Activated effector memory CD4-positive, alpha-beta T cell treated with anti-CD3 and anti-CD28 coated beads, Interleukin-2, amount 50 U/mL, for 16 hours (primary cell): Measurements from ENCODE around the gene CDY1B.
"Not testable (repeated sequence)": the region's sequence is repeated elsewhere in the genome, so short reads cannot be mapped to it uniquely, and the experiment has no call there.

ENCODE experiments used
- DNase-seq: peaks from one replicate; pipeline ENCODE4 v3.0.0-alpha.2; 2020

The CDY1B gene, protein sequence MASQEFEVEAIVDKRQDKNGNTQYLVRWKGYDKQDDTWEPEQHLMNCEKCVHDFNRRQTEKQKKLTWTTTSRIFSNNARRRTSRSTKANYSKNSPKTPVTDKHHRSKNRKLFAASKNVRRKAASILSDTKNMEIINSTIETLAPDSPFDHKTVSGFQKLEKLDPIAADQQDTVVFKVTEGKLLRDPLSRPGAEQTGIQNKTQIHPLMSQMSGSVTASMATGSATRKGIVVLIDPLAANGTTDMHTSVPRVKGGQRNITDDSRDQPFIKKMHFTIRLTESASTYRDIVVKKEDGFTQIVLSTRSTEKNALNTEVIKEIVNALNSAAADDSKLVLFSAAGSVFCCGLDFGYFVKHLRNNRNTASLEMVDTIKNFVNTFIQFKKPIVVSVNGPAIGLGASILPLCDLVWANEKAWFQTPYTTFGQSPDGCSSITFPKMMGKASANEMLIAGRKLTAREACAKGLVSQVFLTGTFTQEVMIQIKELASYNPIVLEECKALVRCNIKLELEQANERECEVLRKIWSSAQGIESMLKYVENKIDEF

GRCh38 chrY:24047919-24048318, at the start of gene CDY1B:
TSS of gene CDY1B (minus strand) at chrY:24048019. CDS start at chrY:24047688, 331 bp downstream.
- DNase-seq: not testable (repeated sequence)

GRCh38 chrY:24049525-24049924, 1.7 kb upstream of the CDY1B start:
- DNase-seq: not testable (repeated sequence)

DNA sequence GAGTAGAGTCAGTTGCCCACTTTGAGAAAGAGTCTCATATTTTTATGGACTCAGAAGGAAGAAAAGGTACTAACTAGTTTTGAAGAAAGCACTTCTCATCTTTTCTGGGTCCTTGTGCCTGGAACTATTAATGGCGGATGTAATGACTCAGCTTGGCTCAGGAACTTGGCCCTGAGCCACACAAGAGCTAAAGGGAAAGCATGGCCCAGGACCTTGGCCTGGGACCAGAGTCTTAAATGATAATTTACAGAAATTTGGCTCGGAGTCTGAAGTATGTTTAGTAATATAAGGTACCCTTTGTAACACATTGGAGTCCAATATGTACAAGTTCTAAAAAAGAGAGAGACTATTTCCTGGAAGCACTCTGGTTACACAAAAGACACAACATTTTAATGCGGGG, 4.6 kb downstream of the CDY1B start:
- DNase-seq: not testable (repeated sequence)

DNA sequence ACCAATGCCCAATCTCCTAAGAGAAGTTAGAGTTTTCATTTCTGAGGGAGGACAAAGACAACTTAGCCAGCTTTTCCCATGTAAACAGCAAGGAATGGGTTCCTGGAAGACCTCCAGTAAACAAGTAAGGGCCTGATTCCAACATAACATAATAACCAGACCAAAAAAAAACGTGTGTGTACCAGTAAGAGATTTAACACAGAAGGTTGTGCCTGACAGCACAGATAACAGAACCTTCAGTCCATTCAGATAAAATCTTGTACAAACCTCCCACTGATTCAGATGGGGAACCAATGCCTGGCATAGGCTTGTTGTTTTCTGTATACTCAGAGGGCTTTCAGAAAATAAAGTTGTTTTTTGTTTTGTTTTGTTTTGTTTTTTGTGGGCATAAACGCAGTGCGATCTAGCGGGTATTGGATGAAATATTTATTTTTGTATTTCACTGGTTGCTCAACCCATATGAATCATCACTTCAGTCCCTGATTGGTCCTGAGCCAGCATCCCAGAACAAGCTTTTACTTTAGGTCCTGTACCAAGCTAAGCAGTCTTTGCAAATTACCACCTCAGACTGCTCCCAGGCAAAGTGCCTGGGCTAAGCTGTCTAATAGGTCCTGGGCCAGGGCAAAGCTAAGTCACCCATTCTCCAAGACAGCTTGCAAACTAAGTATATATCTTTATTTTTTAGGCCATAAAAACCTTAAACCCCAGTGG, 8.7 kb downstream of the CDY1B start:
- not testable (repeated sequence) for DNase-seq

GRCh38 chrY:24026212-24027103, 21.4 kb downstream of the CDY1B start:
- DNase-seq: not testable (repeated sequence)
